ENCODE measurements around the gene KRTAP19-8. TPM values are rescaled to one million over a fixed set of nuclear protein-coding genes. Genes with fewer than 3 reads are reported as not detected.

The KRTAP19-8 gene
- polyA plus RNA-seq, 4 donors = not detected

DNA sequence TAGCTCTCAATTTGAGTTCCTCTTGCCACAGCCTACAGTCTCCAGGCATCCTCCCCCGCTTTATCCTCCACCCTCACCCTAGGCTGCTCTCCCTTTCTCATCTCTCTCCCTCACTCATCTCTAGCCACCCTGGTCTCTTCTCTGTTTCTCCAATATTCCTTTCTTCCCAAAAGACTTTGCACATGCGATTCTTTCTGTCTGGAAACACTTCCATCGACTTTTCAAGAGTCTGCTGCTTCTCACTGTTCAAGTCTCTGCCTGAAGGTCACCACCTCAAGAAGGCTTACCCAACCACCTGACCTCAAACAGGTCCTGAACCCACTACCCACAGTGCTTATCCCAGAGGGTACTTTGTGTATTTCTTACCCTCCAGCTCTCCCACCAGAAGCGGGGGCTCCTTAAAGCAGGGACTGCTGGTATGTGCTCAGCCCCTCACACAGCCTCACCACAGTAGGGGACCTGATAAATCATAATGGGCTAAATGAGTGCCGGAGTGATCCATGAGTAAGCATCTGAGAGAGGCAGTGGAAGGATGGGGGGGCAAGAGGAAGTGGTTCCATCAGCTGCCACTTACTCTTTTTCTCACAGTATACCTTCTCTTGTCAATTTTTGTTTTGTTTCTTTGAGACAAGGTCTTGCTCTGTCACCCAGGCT lies 14.3 kb upstream of the KRTAP19-8 start:
- Histone ChIP-seq H3K4me3 (ENCODE audit: low read depth in 1 of 3, low read length in 3 of 3) (no peak overlapping the region), H3K9me3 (ENCODE audit: control insufficient read depth in 2 of 2, insufficient read depth in 1 of 2, low read depth in 1 of 2, low read length in 1 of 2) (no peaks in the 10 kb centered on the region), H3K27ac (ENCODE audit: low read depth in 1 of 3, low read length in 2 of 3) (no peak overlapping the region), H3K27me3 (ENCODE audit: control insufficient read depth in 3 of 3, insufficient read depth in 3 of 3, low read length in 3 of 3) (peaks cover 0 to 1% (median 0%) of the 10 kb centered on the region in 3 donors), H3K36me3 (ENCODE audit: control insufficient read depth in 3 of 3, insufficient read depth in 2 of 3, low read depth in 1 of 3, low read length in 3 of 3) (no peaks in the 10 kb centered on the region), H3K4me1 (ENCODE audit: control insufficient read depth in 3 of 3, insufficient read depth in 2 of 3, low read depth in 1 of 3, low read length in 2 of 3) (no peaks in the 10 kb centered on the region)
- DNase-seq (no peak), FAIRE-seq (no peak)
- WGBS, 3 donors = 72 to 83% (median 77%) methylated on average over 5 of the region's 5 CpGs

DNA sequence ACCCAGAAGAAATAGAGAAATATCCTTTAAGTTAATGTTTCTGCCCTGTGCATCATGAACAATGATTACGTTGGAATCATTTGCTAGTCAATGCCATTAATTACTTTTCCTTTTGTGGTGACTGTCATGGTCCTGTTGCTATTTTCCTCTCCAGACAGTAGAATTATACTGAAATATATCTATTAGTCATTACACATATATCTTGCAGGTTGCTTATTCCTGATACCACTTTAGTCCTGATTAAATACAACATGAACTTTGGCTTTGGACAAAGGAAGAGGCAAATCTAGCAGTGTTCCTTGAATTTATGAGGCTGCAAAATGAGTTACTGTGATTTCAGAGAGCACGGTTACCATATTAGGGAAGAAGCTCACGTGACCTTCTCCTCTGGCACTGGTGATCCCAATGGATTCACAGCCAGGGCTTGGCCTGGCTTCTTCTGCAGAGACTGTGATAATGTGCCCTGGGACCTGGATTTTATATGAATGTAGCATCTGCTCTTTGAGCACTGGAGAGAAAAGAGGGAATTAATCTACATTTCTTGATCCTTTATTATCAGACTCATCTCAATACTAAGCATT lies 12.4 kb upstream of the KRTAP19-8 start:
- H3K9me3 ChIP-seq (ENCODE audit: control insufficient read depth in 2 of 2, insufficient read depth in 1 of 2, low read depth in 1 of 2, low read length in 1 of 2) = no peaks in the 10 kb centered on the region
- DNase-seq (no peak), FAIRE-seq (no peak)
- H3K27ac ChIP-seq (ENCODE audit: low read depth in 1 of 3, low read length in 2 of 3) = no peak overlapping the region
- H3K27me3 ChIP-seq (ENCODE audit: control insufficient read depth in 3 of 3, insufficient read depth in 3 of 3, low read length in 3 of 3) = peaks cover 0 to 1% (median 0%) of the 10 kb centered on the region in 3 donors
- WGBS, 3 donors = 81 to 90% (median 89%) methylated on average over 3 of the region's 3 CpGs
- H3K4me1 ChIP-seq (ENCODE audit: control insufficient read depth in 3 of 3, insufficient read depth in 2 of 3, low read depth in 1 of 3, low read length in 2 of 3) = no peaks in the 10 kb centered on the region
- no peaks in the 10 kb centered on the region for H3K36me3 ChIP-seq (ENCODE audit: control insufficient read depth in 3 of 3, insufficient read depth in 2 of 3, low read depth in 1 of 3, low read length in 3 of 3)
- no peak overlapping the region for H3K4me3 ChIP-seq (ENCODE audit: low read depth in 1 of 3, low read length in 3 of 3)

DNA sequence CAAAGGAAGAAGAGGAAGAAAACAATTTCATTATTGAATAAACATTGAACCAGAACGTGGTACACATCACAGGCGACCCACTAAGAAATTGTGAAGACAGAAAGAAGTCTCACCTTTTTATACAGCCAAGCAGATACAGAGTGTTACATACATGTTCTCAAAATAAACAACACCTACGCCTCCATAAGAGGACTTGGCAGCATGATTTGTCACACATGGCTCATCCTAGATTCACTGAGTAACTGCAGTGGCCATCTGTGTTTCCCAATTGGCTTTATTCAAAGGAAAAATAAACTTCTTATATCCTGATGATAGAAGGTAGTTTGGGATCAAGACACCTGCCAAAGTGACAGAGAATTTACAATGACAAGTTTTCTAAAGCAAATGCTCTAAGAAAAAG lies 7.6 kb upstream of the KRTAP19-8 start:
- Histone ChIP-seq H3K27me3 (ENCODE audit: control insufficient read depth in 3 of 3, insufficient read depth in 3 of 3, low read length in 3 of 3) (no peaks in the 10 kb centered on the region), H3K4me3 (ENCODE audit: low read depth in 1 of 3, low read length in 3 of 3) (no peak overlapping the region), H3K4me1 (ENCODE audit: control insufficient read depth in 3 of 3, insufficient read depth in 2 of 3, low read depth in 1 of 3, low read length in 2 of 3) (no peaks in the 10 kb centered on the region), H3K9me3 (ENCODE audit: control insufficient read depth in 2 of 2, insufficient read depth in 1 of 2, low read depth in 1 of 2, low read length in 1 of 2) (no peaks in the 10 kb centered on the region), H3K27ac (ENCODE audit: low read depth in 1 of 3, low read length in 2 of 3) (no peak overlapping the region), H3K36me3 (ENCODE audit: control insufficient read depth in 3 of 3, insufficient read depth in 2 of 3, low read depth in 1 of 3, low read length in 3 of 3) (no peaks in the 10 kb centered on the region)
- no peak for DNase-seq
- 55 to 59% (median 57%) methylated on average over 3 of the region's 3 CpGs for WGBS, 3 donors
- no peak for FAIRE-seq

DNA sequence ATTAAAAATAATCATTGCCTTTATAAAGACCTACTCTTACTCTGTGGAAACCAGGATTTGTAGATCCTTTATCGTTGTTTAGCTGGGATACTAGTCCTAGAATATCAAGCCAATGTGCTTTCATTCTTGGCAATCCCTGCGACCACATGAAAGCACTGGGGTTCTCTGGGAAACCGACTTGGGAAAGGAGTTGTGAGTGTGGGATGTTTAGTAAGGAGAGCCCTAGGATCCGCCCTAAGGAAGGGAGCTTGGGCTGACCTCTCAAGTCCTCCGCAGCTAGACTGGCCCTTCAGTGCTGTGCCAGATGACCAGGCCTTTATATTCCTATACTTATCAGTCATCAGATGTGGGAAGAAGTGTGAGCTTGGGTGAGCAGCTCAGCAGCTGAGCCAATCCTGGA lies 5.2 kb upstream of the KRTAP19-8 start:
- FAIRE-seq (no peak), DNase-seq (no peak)
- no peaks in the 10 kb centered on the region for H3K4me1 ChIP-seq (ENCODE audit: control insufficient read depth in 3 of 3, insufficient read depth in 2 of 3, low read depth in 1 of 3, low read length in 2 of 3)
- no peaks in the 10 kb centered on the region for H3K27me3 ChIP-seq (ENCODE audit: control insufficient read depth in 3 of 3, insufficient read depth in 3 of 3, low read length in 3 of 3)
- H3K4me3 ChIP-seq (ENCODE audit: low read depth in 1 of 3, low read length in 3 of 3) = no peak overlapping the region
- H3K36me3 ChIP-seq (ENCODE audit: control insufficient read depth in 3 of 3, insufficient read depth in 2 of 3, low read depth in 1 of 3, low read length in 3 of 3) = no peaks in the 10 kb centered on the region
- WGBS, 3 donors = 67 to 80% (median 72%) methylated on average over 5 of the region's 5 CpGs
- H3K9me3 ChIP-seq (ENCODE audit: control insufficient read depth in 2 of 2, insufficient read depth in 1 of 2, low read depth in 1 of 2, low read length in 1 of 2) = no peaks in the 10 kb centered on the region
- no peak overlapping the region for H3K27ac ChIP-seq (ENCODE audit: low read depth in 1 of 3, low read length in 2 of 3)

DNA sequence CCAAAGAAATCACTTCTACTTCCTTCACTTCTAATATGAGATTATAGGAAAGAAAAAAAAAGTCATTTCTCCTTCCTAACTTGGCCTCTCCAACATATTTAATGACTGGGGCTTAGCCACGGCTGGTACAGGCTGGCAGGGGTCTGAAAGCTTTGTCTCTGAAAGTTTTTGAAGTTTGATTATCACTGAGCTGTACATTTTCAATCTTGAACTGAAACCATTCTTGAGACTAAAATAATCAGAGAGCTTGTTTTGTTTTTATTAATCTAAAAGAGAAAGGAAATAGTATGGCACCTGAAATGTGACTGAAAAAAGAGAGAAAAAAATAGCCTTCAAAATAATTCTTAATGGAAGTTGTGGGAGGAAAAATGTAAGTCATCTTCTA lies 3.8 kb upstream of the KRTAP19-8 start:
- no peaks in the 10 kb centered on the region for H3K27me3 ChIP-seq (ENCODE audit: control insufficient read depth in 3 of 3, insufficient read depth in 3 of 3, low read length in 3 of 3)
- H3K36me3 ChIP-seq (ENCODE audit: control insufficient read depth in 3 of 3, insufficient read depth in 2 of 3, low read depth in 1 of 3, low read length in 3 of 3) = no peaks in the 10 kb centered on the region
- 52 to 64% (median 64%) methylated on average over 1 of the region's 1 CpG for WGBS, 3 donors
- H3K9me3 ChIP-seq (ENCODE audit: control insufficient read depth in 2 of 2, insufficient read depth in 1 of 2, low read depth in 1 of 2, low read length in 1 of 2) = no peaks in the 10 kb centered on the region
- no peak overlapping the region for H3K4me3 ChIP-seq (ENCODE audit: low read depth in 1 of 3, low read length in 3 of 3)
- H3K4me1 ChIP-seq (ENCODE audit: control insufficient read depth in 3 of 3, insufficient read depth in 2 of 3, low read depth in 1 of 3, low read length in 2 of 3) = no peaks in the 10 kb centered on the region
- no peak overlapping the region for H3K27ac ChIP-seq (ENCODE audit: low read depth in 1 of 3, low read length in 2 of 3)
- FAIRE-seq (no peak), DNase-seq (no peak)

DNA sequence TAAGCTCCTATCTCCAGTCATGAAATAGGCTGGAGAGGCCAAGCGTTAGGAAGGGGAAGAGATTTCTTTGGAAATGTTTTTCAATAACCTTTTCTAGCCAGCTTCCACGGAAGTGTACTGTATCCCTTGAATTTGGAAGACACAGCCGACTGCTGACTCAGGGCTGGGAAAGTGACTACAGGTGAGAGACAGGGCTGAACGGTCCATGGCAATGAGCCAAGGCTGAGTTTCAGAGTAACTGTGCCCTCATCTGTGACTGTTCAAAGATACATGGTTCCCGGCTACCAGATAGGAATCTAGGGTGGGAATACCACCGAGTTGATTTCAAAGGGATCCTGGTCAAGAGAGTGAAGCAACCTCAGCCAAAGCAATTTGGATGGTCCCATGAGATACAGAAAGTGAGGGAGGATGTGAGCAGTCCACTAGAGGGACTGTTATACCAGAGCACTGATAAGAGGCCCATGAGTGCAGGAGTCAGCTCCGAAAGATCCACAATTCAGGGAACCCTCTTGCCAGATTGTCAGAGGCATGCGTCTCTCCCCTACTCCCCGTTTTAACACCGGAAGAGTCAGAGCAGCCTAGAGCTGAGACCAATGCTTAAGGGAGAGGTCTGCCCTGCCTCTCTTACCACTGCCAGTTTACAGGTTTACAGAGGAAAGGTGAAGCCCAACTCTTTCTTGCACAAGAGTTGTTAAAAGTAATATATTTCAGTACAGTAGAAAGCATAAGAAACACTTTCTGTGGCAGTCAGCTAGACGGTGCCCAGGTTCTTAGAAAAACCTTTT lies 3.2 kb upstream of the KRTAP19-8 start:
- Histone ChIP-seq H3K27me3 (ENCODE audit: control insufficient read depth in 3 of 3, insufficient read depth in 3 of 3, low read length in 3 of 3) (no peaks in the 10 kb centered on the region), H3K4me1 (ENCODE audit: control insufficient read depth in 3 of 3, insufficient read depth in 2 of 3, low read depth in 1 of 3, low read length in 2 of 3) (no peaks in the 10 kb centered on the region), H3K27ac (ENCODE audit: low read depth in 1 of 3, low read length in 2 of 3) (no peak overlapping the region), H3K4me3 (ENCODE audit: low read depth in 1 of 3, low read length in 3 of 3) (no peak overlapping the region), H3K9me3 (ENCODE audit: control insufficient read depth in 2 of 2, insufficient read depth in 1 of 2, low read depth in 1 of 2, low read length in 1 of 2) (no peaks in the 10 kb centered on the region), H3K36me3 (ENCODE audit: control insufficient read depth in 3 of 3, insufficient read depth in 2 of 3, low read depth in 1 of 3, low read length in 3 of 3) (no peaks in the 10 kb centered on the region)
- DNase-seq (no peak), FAIRE-seq (no peak)
- 72 to 79% (median 74%) methylated on average over 11 of the region's 11 CpGs for WGBS, 3 donors

DNA sequence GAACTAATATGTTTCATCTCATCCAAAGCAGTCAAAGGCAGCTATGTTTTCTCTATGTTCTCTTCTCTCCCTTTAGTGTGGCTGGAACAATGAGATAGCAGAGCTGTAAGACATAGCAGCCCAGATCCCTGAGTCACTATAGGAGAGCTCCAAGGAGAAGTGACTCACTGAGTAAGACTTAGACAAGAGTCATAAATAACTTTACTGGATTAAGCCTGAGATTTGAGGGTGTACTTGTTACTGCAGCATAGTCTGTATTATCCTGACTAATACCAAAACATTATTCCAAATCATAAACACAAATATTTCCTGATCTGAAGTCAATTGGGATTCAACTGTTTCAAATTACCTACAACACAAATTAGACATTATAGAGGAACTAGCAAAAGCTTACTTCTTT lies 3.9 kb downstream of the KRTAP19-8 start:
- FAIRE-seq (no peak), DNase-seq (no peak)
- no peaks in the 10 kb centered on the region for H3K9me3 ChIP-seq (ENCODE audit: control insufficient read depth in 2 of 2, insufficient read depth in 1 of 2, low read depth in 1 of 2, low read length in 1 of 2)
- H3K4me1 ChIP-seq (ENCODE audit: control insufficient read depth in 3 of 3, insufficient read depth in 2 of 3, low read depth in 1 of 3, low read length in 2 of 3) = no peaks in the 10 kb centered on the region
- H3K27me3 ChIP-seq (ENCODE audit: control insufficient read depth in 3 of 3, insufficient read depth in 3 of 3, low read length in 3 of 3) = no peaks in the 10 kb centered on the region
- no peak overlapping the region for H3K4me3 ChIP-seq (ENCODE audit: low read depth in 1 of 3, low read length in 3 of 3)
- H3K36me3 ChIP-seq (ENCODE audit: control insufficient read depth in 3 of 3, insufficient read depth in 2 of 3, low read depth in 1 of 3, low read length in 3 of 3) = no peaks in the 10 kb centered on the region
- H3K27ac ChIP-seq (ENCODE audit: low read depth in 1 of 3, low read length in 2 of 3) = no peak overlapping the region

DNA sequence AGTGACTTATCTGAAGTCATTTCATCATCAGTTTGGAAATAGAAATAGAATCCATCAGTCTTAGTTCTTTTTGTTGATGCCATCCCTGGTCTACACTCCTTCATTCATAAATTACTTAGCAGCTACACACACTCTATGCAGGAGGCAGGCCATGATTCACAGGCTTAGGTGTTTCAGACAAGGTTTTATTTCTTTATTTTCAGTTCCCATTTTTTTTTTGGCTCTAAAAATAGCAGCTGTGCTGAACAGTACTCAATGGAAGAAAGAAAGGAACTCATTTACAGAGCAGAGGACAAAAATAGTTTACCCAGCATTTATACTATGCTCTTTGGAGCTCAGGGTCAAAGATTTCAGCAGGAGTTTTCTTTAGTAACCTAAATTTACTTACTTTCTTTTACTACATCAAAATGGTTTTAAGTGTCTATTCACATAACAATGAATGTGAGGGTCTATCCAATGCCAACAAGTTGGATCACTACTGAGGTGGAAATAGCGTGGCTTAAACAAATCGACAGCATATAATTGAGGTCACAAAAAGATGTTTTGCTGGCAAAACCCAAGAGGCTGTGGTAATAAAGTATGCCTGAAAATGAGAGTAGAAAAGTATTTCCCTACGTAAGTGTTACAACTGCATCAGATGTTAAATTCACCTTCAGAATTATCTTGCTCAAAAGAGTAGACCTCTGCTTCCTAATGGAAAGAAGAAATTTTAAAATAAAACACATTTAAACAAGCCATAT lies 7.7 kb downstream of the KRTAP19-8 start:
- WGBS, 3 donors = 87 to 92% (median 92%) methylated on average over 3 of the region's 3 CpGs
- no peak for DNase-seq
- no peaks in the 10 kb centered on the region for H3K36me3 ChIP-seq (ENCODE audit: control insufficient read depth in 3 of 3, insufficient read depth in 2 of 3, low read depth in 1 of 3, low read length in 3 of 3)
- H3K27me3 ChIP-seq (ENCODE audit: control insufficient read depth in 3 of 3, insufficient read depth in 3 of 3, low read length in 3 of 3) = no peaks in the 10 kb centered on the region
- H3K4me3 ChIP-seq (ENCODE audit: low read depth in 1 of 3, low read length in 3 of 3) = no peak overlapping the region
- no peak for FAIRE-seq
- H3K27ac ChIP-seq (ENCODE audit: low read depth in 1 of 3, low read length in 2 of 3) = no peak overlapping the region
- no peaks in the 10 kb centered on the region for H3K4me1 ChIP-seq (ENCODE audit: control insufficient read depth in 3 of 3, insufficient read depth in 2 of 3, low read depth in 1 of 3, low read length in 2 of 3)
- H3K9me3 ChIP-seq (ENCODE audit: control insufficient read depth in 2 of 2, insufficient read depth in 1 of 2, low read depth in 1 of 2, low read length in 1 of 2) = no peaks in the 10 kb centered on the region
